LNCaP clone FGC (cell line): ENCODE data around the gene RFX1.
A peak's percentile ranks its signal among the peaks of the same experiment; 100 is the strongest.
"Not testable (repeated sequence)": the region's sequence is repeated elsewhere in the genome, so short reads cannot be mapped to it uniquely, and the experiment has no call there.

Experiments used
- DNase-seq: peaks from one replicate; pipeline ENCODE4 v3.0.0-alpha.2; 2011; ENCODE audit warnings: low read depth
- H3K4me3 ChIP-seq: 2 replicates; pipeline ENCODE4 v1.5.1; 2011; ENCODE audit warnings: mild to moderate bottlenecking, low read depth, low read length, control low read depth
- CTCF ChIP-seq: IDR thresholded peaks from 2 replicates; pipeline ENCODE4 v1.5.1; 2012; ENCODE audit warnings: mild to moderate bottlenecking; ENCODE audit not compliant: control insufficient read depth, insufficient read depth; ENCODE audit errors: extremely low read depth

The RFX1 gene

DNA sequence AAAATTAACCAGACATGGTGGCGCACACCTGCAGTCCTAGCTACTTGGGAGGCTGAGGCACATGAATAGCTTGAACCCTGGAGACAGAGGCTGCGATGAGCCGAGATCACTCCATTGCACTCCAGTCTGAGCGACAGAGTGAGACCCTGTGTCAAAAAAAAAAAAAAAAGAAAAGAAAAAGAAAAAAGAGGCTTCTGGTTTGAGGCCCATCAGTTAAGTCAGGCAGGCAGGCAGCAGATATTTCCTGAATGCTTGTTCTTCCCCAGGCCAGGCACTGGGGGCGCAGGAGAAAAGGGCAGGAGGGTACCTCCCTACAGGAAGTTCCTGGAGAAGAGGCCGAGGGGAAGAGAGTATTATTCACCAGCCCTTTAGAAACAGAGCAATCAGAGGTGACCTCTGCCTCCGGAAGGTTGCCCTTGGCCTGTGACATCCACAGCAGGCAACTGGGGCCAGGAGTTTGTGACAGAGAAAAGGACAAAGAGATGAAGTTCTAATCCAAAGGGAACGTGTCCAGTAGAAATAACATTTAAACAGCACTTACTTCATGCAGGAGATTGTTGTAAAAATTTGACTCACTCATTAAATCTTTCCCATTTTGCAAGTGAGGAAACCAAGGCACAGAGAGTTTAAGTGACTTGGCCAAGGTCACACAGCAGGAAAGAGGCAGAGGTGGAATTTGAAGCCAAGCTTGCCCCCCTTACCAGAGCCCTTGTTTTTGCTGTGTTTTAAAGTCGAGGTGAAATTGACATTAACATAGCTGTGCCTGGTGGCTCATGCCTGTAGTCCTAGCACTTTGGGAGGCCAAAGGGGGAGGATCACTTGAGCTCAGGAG is 17.5 kb upstream of the RFX1 start:
- no peak for DNase-seq
- H3K4me3 ChIP-seq: no peak overlapping the region
- 0 out of 2 replicates have a peak, but pooled peaks have one; percentile 2 for TF ChIP-seq CTCF

- no peak for DNase-seq
- H3K4me3 ChIP-seq: no peak overlapping the region
- TF ChIP-seq CTCF: no peak
Measured at GRCh38 chr19:14022469-14022868, 16.3 kb upstream of the RFX1 start.

- H3K4me3 ChIP-seq: no peak overlapping the region
- DNase-seq: no peak
- no peak for TF ChIP-seq CTCF
Measured at GRCh38 chr19:14021474-14021873, 15.4 kb upstream of the RFX1 start.

DNA sequence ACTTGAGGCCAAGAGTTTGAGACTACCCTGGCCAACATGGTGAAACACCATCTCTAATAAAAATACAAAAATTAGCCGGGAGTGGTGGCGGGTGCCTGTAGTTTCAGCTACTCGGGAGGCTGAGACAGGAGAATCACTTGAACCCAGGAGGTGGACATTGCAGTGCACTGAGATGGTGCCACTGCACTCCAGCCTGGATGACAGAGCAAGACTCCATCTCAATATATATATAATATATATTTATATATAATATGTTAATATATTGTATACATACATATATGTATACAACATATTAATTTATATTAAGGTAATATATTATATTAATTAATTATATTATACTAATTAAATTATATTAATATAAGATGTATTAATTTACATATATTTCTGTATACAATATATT is 13.6 kb upstream of the RFX1 start:
- not testable (repeated sequence) for H3K4me3 ChIP-seq, DNase-seq

DNA sequence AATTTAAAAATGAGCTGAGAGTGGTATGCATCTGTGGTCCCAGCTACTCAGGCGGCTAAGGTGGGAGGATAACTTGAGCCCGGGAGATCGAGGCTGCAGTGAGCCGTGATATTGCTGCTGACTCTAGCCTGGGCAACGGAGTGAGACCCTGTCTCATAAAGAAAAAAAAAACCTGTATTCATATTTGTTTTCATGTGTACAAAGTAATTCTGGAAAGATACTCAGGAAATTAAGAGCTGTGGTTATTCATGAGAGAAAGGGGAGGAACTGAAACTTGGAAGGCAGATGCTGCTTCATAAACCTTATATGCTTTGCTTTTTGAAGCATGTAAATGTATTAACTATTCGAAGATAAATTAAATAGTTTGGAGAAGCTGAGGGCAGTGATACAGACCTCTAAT is 13.0 kb upstream of the RFX1 start:
- H3K4me3 ChIP-seq: no peak overlapping the region
- no peak for DNase-seq
- TF ChIP-seq CTCF: no peak

DNA sequence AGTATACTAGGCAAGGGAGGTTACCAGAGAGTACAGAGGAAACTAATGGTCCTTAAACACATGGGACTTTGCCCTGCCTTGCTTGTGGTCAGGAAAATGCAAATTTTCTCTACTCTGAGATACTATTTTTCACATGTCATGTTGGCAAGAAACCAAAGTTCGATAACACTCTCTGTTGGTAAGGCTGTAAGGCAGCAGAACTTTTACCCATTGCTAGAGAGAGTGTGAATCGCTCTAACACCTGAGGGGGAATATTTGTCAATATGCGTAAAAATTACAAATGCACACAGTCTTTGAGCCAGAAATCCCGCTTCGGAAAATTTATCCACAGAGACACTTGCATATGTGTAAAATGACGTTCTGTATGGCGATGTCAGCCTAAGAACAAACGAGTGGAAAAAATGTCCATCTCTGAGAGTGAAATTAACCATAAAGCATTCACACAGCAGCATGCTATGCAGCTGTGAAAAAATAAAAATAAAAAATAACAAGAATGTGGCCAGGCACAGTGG is 9.5 kb upstream of the RFX1 start:
- no peak for DNase-seq
- H3K4me3 ChIP-seq: no peak overlapping the region
- TF ChIP-seq CTCF: no peak

DNA sequence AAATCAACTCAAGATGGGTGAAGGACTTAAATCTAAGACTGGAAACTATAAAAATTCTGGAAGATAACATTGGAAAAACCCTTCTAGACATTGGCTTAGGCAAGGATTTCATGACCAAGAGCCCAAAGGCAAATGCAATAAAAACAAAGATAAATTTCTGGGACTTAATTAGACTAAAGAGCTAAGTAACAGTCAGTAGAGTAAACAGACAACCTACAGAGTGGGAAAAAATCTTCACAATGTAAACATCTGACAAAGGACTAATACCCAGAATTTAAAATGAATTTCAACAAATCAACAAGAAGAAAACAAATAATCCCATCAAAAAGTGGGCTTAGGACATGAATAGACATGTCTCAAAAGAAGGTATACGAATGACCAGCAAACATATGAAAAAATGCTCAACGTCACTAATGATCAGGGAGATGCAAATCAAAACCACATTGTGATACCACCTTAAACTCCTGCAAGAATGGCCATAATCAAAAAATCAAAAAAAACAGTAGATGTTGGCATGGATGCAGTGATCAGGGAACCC is 6.3 kb upstream of the RFX1 start:
- H3K4me3 ChIP-seq: no peak overlapping the region
- no peak for DNase-seq
- TF ChIP-seq CTCF: no peak
